ENCODE measurements around the gene MYOZ3. TPM values are rescaled to one million over a fixed set of nuclear protein-coding genes. Genes with fewer than 3 reads are reported as not detected.

MYOZ3 gene
- total RNA-seq, 1 experiment from 2014 or later = 0.10 TPM

DNA sequence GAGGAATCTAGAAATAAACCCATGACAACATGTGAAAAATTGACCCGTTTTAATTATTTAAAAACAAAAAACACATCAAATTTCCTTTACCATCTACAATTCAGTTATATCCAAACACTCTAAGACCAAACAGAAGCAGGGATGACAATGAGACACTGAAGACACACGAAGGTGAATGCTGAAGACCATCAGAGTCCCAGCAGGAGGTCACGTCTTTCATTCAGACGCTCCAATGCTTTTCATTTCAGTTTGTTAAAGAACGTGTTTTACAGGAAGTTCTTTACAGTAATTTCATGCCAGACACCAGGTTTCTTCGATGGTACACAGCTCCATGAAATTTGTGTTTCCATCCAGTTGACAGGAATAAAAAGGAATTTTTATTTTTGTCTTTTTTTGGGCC is 29.7 kb downstream of the MYOZ3 start:
- CTCF ChIA-PET = no interaction called here
- TF ChIP-seq FOSL1 (IDR thresholded peaks at IDR 0.05; ENCODE audit: low read depth) (no peak), TCF7L2 (IDR thresholded peaks at IDR 0.05; ENCODE audit: borderline replicate concordance, extremely low read depth, insufficient read depth, insufficient read length) (no peak), POLR2A (IDR thresholded peaks at IDR 0.05; ENCODE audit: borderline replicate concordance, extremely low read depth, insufficient read depth, insufficient read length) (no peak), SIN3A (IDR thresholded peaks at IDR 0.05; ENCODE audit: low read depth) (no peak), EZH2 (IDR thresholded peaks at IDR 0.05) (no peak), ELF1 (IDR thresholded peaks at IDR 0.05; ENCODE audit: borderline replicate concordance, low read depth) (no peak), POLR2AphosphoS5 (IDR thresholded peaks at IDR 0.05; ENCODE audit: low read depth, low read length) (no peak), RAD21 (IDR thresholded peaks at IDR 0.05; ENCODE audit: low read depth) (no peak), MAX (IDR thresholded peaks at IDR 0.05) (no peak), EZH2phosphoT487 (IDR thresholded peaks at IDR 0.05; ENCODE audit: borderline replicate concordance) (no peak), CBX3 (IDR thresholded peaks at IDR 0.05; ENCODE audit: low read depth) (no peak), SRF (IDR thresholded peaks at IDR 0.05; ENCODE audit: low read depth) (no peak), JUND (IDR thresholded peaks at IDR 0.05) (no peak), ZFX (IDR thresholded peaks at IDR 0.05) (no peak), CEBPB (IDR thresholded peaks at IDR 0.05; ENCODE audit: low read depth) (no peak), YY1 (IDR thresholded peaks at IDR 0.05; ENCODE audit: extremely low read depth, insufficient replicate concordance, low read depth, low read length) (no peak)
- TF ChIP-seq, protein P1, sequence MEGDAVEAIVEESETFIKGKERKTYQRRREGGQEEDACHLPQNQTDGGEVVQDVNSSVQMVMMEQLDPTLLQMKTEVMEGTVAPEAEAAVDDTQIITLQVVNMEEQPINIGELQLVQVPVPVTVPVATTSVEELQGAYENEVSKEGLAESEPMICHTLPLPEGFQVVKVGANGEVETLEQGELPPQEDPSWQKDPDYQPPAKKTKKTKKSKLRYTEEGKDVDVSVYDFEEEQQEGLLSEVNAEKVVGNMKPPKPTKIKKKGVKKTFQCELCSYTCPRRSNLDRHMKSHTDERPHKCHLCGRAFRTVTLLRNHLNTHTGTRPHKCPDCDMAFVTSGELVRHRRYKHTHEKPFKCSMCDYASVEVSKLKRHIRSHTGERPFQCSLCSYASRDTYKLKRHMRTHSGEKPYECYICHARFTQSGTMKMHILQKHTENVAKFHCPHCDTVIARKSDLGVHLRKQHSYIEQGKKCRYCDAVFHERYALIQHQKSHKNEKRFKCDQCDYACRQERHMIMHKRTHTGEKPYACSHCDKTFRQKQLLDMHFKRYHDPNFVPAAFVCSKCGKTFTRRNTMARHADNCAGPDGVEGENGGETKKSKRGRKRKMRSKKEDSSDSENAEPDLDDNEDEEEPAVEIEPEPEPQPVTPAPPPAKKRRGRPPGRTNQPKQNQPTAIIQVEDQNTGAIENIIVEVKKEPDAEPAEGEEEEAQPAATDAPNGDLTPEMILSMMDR (IDR thresholded peaks at IDR 0.05 in 2 of 3, conservative IDR thresholded peaks at IDR 0.05 in 1 of 3; ENCODE audit: borderline replicate concordance in 1 of 3, insufficient read depth in 1 of 3, low read depth in 2 of 3, low read length in 2 of 3) = no peak
- TF ChIP-seq, protein P2, sequence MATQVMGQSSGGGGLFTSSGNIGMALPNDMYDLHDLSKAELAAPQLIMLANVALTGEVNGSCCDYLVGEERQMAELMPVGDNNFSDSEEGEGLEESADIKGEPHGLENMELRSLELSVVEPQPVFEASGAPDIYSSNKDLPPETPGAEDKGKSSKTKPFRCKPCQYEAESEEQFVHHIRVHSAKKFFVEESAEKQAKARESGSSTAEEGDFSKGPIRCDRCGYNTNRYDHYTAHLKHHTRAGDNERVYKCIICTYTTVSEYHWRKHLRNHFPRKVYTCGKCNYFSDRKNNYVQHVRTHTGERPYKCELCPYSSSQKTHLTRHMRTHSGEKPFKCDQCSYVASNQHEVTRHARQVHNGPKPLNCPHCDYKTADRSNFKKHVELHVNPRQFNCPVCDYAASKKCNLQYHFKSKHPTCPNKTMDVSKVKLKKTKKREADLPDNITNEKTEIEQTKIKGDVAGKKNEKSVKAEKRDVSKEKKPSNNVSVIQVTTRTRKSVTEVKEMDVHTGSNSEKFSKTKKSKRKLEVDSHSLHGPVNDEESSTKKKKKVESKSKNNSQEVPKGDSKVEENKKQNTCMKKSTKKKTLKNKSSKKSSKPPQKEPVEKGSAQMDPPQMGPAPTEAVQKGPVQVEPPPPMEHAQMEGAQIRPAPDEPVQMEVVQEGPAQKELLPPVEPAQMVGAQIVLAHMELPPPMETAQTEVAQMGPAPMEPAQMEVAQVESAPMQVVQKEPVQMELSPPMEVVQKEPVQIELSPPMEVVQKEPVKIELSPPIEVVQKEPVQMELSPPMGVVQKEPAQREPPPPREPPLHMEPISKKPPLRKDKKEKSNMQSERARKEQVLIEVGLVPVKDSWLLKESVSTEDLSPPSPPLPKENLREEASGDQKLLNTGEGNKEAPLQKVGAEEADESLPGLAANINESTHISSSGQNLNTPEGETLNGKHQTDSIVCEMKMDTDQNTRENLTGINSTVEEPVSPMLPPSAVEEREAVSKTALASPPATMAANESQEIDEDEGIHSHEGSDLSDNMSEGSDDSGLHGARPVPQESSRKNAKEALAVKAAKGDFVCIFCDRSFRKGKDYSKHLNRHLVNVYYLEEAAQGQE (IDR thresholded peaks at IDR 0.05; ENCODE audit: low read depth) = no peak
- TF ChIP-seq, protein P3, sequence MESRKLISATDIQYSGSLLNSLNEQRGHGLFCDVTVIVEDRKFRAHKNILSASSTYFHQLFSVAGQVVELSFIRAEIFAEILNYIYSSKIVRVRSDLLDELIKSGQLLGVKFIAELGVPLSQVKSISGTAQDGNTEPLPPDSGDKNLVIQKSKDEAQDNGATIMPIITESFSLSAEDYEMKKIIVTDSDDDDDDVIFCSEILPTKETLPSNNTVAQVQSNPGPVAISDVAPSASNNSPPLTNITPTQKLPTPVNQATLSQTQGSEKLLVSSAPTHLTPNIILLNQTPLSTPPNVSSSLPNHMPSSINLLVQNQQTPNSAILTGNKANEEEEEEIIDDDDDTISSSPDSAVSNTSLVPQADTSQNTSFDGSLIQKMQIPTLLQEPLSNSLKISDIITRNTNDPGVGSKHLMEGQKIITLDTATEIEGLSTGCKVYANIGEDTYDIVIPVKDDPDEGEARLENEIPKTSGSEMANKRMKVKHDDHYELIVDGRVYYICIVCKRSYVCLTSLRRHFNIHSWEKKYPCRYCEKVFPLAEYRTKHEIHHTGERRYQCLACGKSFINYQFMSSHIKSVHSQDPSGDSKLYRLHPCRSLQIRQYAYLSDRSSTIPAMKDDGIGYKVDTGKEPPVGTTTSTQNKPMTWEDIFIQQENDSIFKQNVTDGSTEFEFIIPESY (IDR thresholded peaks at IDR 0.05; ENCODE audit: extremely low read depth, insufficient replicate concordance, low read length) = no peak
- RAD21 ChIA-PET (ENCODE audit: low non-redundant PET in 1 of 2, low total read pairs in 2 of 2, uncharacterized antibody in 2 of 2, unreplicated experiment in 2 of 2) = no interaction called here
- Histone ChIP-seq H3K27ac (ENCODE audit: low read depth, low read length) (no peak overlapping the region), H3K4me1 (ENCODE audit: control insufficient read depth in 1 of 2, insufficient read depth in 2 of 2, low read length in 2 of 2) (no peaks in the 10 kb centered on the region), H3K4me2 (ENCODE audit: low read length) (no peak overlapping the region), H2AFZ (ENCODE audit: low read depth, low read length, poor library complexity, severe bottlenecking) (no peak overlapping the region), H3K9me3 (ENCODE audit: control insufficient read depth in 1 of 2, insufficient read depth in 1 of 2, low read depth in 1 of 2, low read length in 2 of 2) (no peaks in the 10 kb centered on the region), H4K20me1 (ENCODE audit: insufficient read depth) (no peaks in the 10 kb centered on the region), H3K36me3 (ENCODE audit: control insufficient read depth in 1 of 2, insufficient read depth in 2 of 2, low read length in 2 of 2) (peaks cover 39 to 52% of the 10 kb centered on the region in 2 experiments), H3K4me3 (replicated peaks in 1 of 2; ENCODE audit: low read depth in 1 of 2, low read length in 2 of 2) (no peak overlapping the region), H3K27me3 (ENCODE audit: insufficient read depth, low read length) (no peaks in the 10 kb centered on the region), H3K9ac (ENCODE audit: low read length) (no peak overlapping the region), H3K9me2 (ENCODE audit: insufficient read depth) (no peaks in the 10 kb centered on the region), H3K79me2 (ENCODE audit: insufficient read depth, low read length) (no peaks in the 10 kb centered on the region)
- no peak for DNase-seq (ENCODE audit: low read depth, low spot score)
- intact Hi-C loops (cut with micrococcal nuclease) = no loop called here
- POLR2A ChIA-PET = no interaction called here
- ATAC-seq = no peak
- no TSS peak for BruUV-seq (replicated peaks)

All from HCT116 (cell line).